ENCODE measurements around the gene ATP6V1D.
"Not testable (repeated sequence)": the region's sequence is repeated elsewhere in the genome, so short reads cannot be mapped to it uniquely, and the experiment has no call there.

Gene ATP6V1D

DNA sequence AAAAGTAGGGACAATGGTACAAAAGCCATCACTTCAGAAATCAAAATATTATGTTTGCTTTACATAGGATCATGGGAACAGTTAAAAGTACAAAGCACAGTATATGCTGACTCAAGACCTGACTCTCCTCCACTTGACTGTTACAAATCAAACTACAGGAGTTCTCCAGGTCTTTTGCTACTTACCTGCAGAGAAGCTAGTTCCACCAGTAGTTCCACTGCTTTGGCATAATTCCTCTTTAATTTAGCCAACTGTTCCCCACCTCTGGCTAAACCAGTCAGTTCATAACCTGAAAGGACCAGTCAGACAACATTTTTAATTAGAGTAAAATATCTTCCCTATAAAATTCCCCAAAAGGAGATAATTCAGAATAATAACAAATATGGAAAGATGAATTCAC is 14.0 kb downstream of the ATP6V1D start:
- H3K36me3 ChIP-seq (replicated peaks) = peaks cover 57% of the 10 kb centered on the region
- H3K27me3 ChIP-seq (replicated peaks) = no peaks in the 10 kb centered on the region
- no peak for DNase-seq
- in situ Hi-C loops (cut with HindIII; ENCODE audit: low pct_ligation_motif_present, low sequenced_read_pairs) = no loop called here
- no peak for TF ChIP-seq CTCF (IDR thresholded peaks at IDR 0.05; ENCODE audit: low read depth, low read length, missing control alignments)
- H3K4me3 ChIP-seq (ENCODE audit: low read depth, low read length) = no peak overlapping the region
- no peak overlapping the region for H3K27ac ChIP-seq

- H3K27ac ChIP-seq = no peak overlapping the region
- H3K4me3 ChIP-seq (ENCODE audit: low read depth, low read length) = no peak overlapping the region
- TF ChIP-seq CTCF (IDR thresholded peaks at IDR 0.05; ENCODE audit: low read depth, low read length, missing control alignments) = no peak
- H3K36me3 ChIP-seq (replicated peaks) = peaks cover 57% of the 10 kb centered on the region
- no peaks in the 10 kb centered on the region for H3K27me3 ChIP-seq (replicated peaks)
- in situ Hi-C loops (cut with HindIII; ENCODE audit: low pct_ligation_motif_present, low sequenced_read_pairs) = no loop called here
- no peak for DNase-seq
These were observed 15.9 kb downstream of the ATP6V1D start for GRCh38 chr14:67343601-67344230.

DNA sequence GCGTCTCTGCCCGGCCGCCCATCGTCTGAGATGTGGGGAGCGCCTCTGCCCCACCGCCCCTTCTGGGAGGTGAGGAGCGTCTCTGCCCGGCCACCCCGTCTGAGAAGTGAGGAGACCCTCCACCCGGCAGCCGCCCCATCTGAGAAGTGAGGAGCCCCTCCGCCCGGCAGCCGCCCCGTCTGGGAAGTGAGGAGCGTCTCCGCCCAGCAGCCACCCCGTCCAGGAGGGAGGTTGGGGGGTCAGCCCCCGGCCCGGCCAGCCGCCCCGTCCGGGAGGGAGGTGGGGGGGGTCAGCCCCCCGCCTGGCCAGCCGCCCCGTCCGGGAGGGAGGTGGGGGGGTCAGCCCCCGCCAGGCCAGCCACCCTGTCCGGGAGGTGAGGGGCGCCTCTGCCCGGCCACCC is 18.4 kb downstream of the ATP6V1D start:
- peaks cover 57% of the 10 kb centered on the region for H3K36me3 ChIP-seq (replicated peaks)
- DNase-seq; H3K4me3 ChIP-seq (ENCODE audit: low read depth, low read length); H3K27ac ChIP-seq; in situ Hi-C loops (cut with HindIII; ENCODE audit: low pct_ligation_motif_present, low sequenced_read_pairs); H3K27me3 ChIP-seq (replicated peaks): not testable (repeated sequence)

DNA sequence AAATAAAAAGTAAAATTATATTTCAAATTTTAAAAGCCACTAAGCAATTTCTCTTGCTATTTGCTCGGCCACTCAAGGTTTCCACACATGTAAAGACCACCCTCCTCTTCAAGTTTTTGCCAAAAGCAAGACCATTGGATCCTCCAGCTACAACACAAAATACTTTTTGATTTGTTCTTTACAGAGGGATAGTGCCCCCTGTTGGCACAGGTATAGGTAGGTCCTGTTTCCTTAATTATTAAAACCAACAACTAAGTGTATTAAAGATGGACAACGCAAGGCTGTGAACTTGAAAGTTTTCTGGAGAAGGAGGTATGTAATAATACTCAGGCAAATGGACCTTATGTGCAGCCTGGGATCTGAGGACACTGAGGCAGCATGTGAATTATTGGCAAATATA is 23.8 kb downstream of the ATP6V1D start:
- no peak for DNase-seq
- peak; percentile 60 for TF ChIP-seq CTCF (IDR thresholded peaks at IDR 0.05; ENCODE audit: low read depth, low read length, missing control alignments)
- in situ Hi-C loops (cut with HindIII; ENCODE audit: low pct_ligation_motif_present, low sequenced_read_pairs) = no loop called here
- H3K27me3 ChIP-seq (replicated peaks) = no peaks in the 10 kb centered on the region
- no peak overlapping the region for H3K4me3 ChIP-seq (ENCODE audit: low read depth, low read length)
- peaks cover 55% of the 10 kb centered on the region for H3K36me3 ChIP-seq (replicated peaks)
- no peak overlapping the region for H3K27ac ChIP-seq

DNA sequence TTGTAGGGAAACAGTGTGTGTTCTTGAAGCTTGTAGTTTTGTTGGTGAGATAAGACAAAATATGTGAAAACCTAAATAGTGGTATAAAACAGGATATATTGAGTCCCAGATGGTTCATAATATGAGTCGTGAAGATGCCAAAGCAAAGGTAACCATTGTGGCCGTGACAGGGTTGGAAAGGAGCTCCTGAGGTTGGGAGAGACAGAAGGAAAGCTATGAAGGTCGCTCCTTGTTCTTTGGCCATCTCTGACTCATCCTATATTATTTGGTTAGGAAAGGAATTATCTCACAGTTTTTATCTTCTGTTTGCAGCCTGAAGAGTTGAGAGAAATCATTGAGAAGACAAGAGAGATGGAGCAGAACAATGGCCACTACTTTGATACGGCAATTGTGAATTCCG is 27.1 kb downstream of the ATP6V1D start:
- no peak for TF ChIP-seq CTCF (IDR thresholded peaks at IDR 0.05; ENCODE audit: low read depth, low read length, missing control alignments)
- in situ Hi-C loops (cut with HindIII; ENCODE audit: low pct_ligation_motif_present, low sequenced_read_pairs) = no loop called here
- no peak overlapping the region for H3K27ac ChIP-seq
- H3K36me3 ChIP-seq (replicated peaks) = peaks cover 33% of the 10 kb centered on the region
- H3K27me3 ChIP-seq (replicated peaks) = no peaks in the 10 kb centered on the region
- DNase-seq = peak; percentile 14
- H3K4me3 ChIP-seq (ENCODE audit: low read depth, low read length) = no peak overlapping the region

DNA sequence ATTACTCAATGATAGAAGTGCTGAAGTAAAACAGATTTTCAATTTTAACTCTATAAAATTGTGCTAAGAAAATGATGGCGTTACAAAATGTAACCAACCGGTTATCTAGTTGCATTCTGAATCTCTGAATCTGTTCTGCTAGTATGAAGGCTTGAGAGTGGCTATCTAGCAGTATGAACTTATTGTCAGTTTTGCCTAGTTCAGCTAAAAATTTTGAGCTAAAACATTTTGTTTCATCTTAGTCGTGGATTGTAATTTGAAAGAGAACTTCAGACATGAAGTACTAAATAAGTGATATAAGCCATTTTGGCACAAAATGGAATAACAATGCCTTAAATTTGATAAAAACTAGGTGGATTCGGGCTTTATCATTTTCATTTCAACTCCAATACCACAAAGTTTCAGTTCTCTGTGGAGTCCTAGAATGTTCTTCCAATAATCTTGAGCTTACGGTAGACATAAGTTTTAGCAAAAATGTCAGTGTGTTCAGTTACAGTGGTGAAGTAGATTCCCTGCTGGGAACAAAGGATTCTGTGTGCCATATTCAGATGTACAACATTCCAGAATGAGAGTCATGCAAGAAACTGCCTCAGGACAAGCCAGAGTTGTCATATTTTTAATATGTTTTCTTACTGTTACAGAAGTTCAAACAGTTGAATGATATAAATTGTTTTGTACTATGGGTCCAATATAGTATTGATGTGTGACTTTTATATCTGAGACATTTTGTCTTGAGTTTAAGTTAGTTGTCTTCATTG is 28.1 kb downstream of the ATP6V1D start:
- peak; percentile 26 for DNase-seq
- H3K36me3 ChIP-seq (replicated peaks) = peaks cover 31% of the 10 kb centered on the region
- in situ Hi-C loops (cut with HindIII; ENCODE audit: low pct_ligation_motif_present, low sequenced_read_pairs) = no loop called here
- H3K27me3 ChIP-seq (replicated peaks) = no peaks in the 10 kb centered on the region
- no peak overlapping the region for H3K4me3 ChIP-seq (ENCODE audit: low read depth, low read length)
- no peak for TF ChIP-seq CTCF (IDR thresholded peaks at IDR 0.05; ENCODE audit: low read depth, low read length, missing control alignments)
- no peak overlapping the region for H3K27ac ChIP-seq

DNA sequence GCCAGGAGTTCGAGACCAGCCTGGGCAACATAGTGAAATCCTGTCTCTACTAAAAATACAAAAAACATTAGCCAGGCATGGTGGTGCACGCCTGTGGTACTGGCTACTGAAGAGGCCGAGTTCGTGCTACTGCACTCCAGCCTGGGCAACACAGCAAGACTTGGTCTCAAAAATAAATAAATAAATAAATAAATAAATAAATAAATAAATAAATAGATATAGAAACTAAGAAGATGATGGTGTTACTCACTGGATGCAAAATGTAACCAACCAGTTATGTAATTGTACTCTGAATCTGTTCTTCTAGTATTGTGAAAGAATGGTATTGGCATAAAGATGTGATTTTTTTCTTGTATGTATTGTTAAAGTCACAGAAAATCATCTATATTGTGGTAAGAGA is 29.9 kb downstream of the ATP6V1D start:
- in situ Hi-C loops (cut with HindIII; ENCODE audit: low pct_ligation_motif_present, low sequenced_read_pairs); H3K4me3 ChIP-seq (ENCODE audit: low read depth, low read length); H3K27me3 ChIP-seq (replicated peaks); H3K27ac ChIP-seq; DNase-seq: not testable (repeated sequence)
- H3K36me3 ChIP-seq (replicated peaks) = peaks cover 27% of the 10 kb centered on the region

Data from brain microvascular endothelial cell (primary cell).